Hematopoietic multipotent progenitor cell treated with erythropoietin and hydrocortisone succinate and interleukin-3 and kit ligand, for 4 days (in vitro differentiated cells): ENCODE data around the gene SPSB3.
A peak's percentile ranks its signal among the peaks of the same experiment; 100 is the strongest.

ENCODE experiments used
- DNase-seq: peaks from one replicate; pipeline ENCODE4 v3.0.0-alpha.2; 2015

Gene SPSB3

DNA sequence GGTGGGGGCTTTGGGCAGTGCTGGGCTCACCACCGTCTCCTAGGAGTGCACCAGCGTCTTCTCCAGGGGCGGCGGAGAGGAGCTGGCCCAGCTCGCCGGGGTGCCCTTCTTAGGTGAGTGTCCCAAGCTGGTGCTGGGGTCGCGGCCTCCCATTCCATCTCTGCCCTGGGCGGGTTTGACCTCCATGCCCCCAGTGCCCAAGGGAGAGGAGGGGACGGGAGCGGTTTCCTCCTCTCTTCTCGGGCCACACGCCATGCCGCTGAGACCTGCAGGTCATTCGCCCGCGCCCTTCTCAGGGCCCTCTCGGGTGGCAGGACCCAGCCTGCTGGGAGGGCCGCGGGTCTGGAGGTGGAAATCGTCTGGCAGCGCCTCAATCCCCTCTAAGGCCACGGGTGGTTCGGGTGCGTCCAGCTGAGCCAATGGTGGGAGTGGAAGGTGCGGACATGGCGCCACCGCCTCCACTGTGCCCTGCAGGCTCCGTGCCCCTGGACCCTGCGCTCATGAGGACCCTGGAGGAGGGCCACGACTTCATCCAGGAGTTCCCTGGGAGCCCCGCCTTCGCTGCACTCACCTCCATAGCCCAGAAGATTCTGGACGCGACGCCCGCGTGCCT, 5.8 kb upstream of the SPSB3 start:
- no peak for DNase-seq

- no peak for DNase-seq
Measured at GRCh38 chr16:1787322-1788094, 5.1 kb upstream of the SPSB3 start.

DNA sequence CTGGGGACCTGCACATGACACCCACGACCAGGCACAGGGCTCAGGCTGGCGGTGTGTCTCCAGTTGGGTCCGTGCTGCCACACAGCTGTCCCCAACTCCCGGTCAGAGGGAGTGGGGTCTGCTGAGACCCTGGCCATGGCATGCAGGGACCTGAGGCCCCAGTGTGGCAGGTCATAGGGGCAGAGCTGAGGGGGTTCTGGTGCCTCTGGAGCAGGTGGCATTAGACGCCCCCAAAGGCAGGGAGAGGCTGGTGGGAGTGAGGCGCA, 4.6 kb upstream of the SPSB3 start:
- DNase-seq: no peak

- DNase-seq: no peak
Measured at GRCh38 chr16:1786242-1787055, 4.1 kb upstream of the SPSB3 start.

DNA sequence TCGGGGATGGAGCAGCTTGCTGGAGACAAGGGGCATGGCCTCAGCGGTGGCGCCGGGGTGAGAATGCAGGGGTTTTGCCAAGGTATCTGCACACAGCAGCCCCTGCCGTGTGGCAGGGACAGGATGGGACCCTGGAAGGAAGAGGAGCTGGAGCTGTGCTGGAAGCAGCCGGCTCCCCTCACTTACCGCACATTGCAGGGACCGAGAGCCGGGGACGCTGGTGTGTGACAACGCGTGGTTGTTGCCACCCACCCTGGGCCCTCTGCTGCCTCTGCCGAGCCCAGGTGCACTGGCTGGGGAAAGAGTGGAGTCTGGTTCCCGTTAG, 3.4 kb upstream of the SPSB3 start:
- DNase-seq: no peak

DNA sequence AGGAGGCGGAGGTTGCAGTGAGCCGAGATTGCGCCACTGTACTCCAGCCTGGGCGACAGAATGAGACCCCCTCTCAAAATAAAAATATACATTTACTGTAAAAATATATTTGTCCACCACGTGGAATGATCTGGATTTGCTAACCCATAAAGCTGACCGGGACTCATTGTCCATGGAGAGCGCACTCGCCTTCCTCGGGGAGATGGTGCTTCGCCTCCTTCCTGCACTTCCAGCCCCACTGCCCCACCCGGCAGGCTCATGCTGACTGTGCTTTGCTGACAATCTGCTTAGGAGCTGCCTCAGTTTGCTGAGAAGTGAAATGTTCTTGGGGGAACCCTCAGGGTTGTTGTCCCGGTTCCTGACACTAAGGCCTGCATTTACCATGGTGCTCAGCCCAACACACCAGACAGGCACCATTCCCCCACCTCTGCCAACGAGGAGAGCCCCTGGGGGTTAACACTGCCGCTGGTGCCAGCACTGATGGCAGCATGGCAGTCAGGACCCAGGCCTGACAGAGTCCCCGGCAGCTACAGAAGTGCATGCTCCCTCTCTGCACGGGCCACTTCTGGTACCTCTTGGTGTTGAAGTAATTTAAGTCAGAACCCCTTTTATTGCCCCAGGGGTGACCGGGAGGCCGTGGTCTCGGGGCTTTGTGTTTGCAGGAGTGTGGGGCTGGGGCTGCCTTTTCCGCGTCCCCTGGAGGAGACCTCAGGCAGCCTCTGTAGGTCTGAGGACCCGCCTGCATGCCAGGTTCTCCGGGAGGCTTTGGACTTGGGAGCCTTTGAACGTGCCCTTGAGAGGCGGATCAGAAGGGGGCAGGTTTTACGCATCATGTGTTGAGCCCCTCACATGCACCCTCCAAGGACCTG, 2.8 kb upstream of the SPSB3 start:
- no peak for DNase-seq

GRCh38 chr16:1781758-1782407, 488 bp downstream of the SPSB3 start:
- DNase-seq: peak; percentile 66

- no peak for DNase-seq
Measured at GRCh38 chr16:1781254-1781653, 1.1 kb downstream of the SPSB3 start.

DNA sequence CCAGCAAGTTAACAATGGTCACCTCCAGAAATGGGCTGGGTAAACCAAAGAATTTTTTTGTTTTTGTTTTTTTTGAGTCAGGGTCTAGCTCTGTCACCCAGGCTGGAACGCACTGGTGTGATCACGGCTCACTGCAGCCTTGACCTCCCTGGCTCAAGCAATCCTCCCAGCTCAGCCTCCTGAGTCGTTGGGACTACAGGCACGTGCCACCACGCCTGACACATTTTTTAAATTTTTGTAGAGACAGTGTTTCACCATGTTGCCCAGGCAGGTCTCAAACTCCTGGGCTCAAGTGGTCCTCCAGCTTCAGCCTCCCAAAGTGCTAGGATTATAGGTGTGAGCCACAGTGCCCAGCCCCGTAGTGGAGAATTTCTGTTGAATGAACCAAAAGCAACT, 1.7 kb downstream of the SPSB3 start:
- no peak for DNase-seq

DNA sequence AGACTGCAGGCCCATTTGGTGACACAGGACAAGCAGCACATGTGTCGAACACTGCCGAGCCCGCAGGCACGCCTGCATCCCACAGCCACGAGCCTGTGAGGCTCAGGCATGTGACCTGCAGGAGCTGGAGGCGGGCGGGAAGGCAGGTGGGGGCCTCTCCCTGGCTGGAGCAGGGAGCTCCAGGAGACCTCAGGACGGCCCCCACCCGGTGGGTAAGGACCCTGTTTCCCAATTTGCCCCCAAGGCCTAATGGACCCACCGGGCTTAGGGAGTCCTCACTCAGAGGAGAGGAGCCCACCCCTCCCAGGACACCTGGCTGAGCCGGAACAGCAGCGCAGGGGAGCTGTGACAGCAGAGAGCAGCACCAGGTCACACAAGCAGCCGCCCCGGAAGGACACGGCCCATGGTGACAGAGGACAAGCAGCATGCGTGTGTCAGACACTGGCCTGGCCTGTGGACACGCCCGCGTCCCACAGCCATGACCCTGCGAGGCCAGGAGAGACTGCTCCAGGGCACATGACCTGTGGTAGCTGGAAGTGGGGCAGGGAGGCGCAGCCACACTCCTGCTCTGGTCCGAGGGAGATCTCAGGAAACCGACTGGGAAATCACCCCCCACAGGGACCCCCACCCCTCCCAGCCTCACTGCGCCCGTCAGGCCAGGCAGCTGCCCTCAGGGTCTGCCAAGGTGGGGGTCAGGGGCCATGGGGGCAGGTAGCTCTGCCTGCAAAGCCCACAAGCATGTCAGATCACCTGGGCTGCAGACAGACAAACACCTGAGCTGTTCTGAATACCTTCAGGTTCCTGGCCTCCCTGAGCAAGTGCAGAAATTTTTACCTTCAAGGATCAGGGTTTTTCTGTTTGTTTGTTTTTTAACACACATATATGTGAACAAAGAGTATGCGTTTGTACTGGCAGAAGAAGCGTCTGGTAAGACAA, 2.4 kb downstream of the SPSB3 start:
- DNase-seq: no peak

- DNase-seq: no peak
Measured at GRCh38 chr16:1779234-1779701, 3.1 kb downstream of the SPSB3 start.

DNA sequence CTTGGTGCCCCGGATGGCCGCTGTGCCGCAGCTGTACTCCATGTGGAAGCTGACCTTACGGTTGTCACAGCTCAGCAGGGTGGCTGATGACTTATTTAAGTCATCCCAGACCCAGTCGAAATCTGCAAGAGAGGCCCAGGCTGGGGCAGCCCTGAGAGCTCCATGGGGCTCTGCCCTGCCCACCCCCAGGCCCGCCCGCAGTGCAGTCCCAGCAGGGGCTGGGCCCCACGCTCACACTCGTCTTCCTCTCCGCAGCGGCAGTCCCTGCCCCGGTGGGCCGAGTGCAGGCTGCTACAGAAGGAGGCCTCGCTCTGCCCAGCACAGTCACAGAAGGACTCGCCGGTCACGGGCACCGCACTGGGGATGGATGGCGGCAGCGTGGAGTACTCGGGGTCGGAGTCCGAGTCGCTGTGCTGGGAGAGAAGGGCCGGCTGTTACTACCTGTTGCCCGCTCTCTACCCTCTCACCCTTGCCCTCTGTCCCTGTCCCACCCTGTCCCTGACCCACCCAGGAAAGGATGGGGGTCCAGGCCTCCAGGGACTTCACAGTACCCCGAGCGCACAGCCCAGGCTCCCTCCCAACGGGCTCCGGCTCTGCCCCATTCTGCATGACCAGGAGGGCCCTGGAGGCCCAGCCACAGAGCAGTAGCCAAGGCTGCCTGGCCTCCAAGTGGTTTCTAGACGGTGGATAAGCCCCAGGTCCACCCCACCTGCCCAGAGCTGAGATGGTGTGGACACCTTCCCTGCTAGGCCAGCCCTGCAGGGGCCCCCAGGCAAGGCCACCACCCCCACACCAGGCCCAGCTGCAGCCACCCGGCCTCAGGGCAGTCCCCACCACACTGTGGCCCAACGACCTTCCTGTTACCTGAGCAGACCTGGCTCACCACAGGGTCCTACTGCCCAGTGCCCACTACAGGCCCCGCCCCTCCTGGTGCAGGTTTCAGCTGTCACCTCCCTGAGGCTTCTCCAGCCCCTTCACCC, 3.9 kb downstream of the SPSB3 start:
- DNase-seq: no peak

DNA sequence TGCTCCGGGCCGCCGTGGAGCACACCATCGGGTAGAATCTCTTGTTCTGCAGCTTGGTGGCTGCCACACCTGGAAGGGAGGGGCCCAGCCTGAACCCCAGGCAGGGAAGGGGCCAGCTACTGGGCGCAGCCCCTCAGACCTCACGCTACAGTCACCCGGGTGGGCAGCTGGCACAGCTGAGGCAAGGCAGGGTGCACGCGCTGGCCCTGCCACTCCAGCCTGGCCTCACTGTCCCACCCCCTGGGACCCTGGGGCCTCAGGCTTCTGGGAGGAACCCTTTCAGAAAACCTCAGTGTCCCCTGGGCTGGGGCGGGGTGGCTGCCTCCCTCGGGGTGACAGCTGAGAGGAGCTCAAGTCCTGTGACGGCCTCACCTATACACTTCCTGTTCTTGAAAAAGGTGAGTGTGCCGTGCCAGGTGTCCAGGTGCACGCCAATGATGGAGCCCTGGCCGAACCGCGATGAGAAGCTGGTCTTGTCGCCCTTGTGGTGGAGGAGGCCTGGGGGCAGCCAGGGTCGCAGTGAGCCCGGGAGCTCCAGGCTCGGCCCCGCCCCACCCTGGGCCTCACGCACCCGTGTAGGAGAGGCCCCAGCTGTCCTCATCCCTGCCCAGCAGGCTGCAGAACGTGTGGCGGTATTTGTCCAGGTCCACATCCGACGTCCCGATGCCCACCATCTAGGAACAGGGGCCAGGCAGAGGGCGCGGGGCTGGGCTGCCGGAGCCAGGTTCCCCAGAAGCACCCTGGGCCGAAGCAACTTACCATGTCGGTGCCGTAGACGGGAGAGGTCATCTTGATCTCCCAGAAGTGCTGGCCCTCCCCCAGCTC, 4.8 kb downstream of the SPSB3 start:
- DNase-seq: no peak

- DNase-seq: no peak
Measured at GRCh38 chr16:1776991-1777374, 5.4 kb downstream of the SPSB3 start.

DNA sequence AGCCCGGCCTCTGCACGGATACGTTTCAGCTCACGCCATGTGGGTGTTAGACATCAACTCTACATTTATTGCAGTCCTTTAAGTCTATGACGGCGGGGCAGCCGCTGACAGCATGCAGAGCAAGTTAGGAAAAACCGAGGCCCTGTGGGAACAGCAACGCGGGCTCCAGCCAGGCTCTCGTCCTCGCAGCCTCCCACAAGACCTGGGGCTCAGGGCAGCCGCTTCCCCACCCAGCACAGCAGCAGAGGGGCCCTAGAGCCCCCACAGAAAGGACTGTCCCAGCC, 5.8 kb downstream of the SPSB3 start:
- no peak for DNase-seq

DNA sequence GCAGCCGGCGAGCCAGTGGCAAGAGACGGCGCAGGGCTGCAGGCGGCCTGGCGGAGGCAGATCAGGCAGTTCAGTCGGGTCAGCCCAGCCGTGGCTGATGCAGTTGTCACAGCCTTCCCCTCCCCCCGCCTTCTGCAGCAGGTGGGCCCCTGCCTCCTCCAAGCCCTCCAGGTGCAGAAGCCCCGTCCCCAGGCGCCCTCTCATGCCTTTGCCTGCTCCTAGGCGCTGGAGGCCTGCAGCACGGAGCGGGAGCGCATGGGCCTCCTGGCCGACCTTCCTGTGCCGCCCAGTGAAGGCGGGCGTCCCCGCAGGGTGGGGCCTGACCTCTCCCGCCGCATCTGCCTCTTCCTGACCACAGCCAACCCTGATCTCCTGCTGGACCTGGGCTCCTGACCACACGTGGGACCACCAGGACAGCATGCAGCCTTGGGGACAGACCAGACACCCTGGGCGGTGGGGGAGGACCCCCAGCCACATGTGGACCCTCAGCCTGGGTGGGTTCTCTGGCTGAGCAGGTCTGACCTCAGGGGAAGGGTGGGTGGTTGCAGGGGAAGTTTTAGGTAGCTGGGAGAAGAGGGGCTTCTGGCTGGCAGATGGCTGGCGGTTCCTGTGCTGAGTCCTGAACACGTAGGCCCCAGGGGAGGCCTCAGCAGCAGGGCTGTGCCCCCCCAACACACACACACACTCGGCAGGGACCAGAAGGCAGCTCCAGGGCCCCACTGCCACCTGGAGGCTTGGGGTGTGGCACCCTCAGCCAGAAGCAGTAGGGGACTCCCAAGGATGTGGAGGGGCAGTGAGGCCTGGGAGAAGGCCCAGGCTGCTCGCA, 6.3 kb downstream of the SPSB3 start:
- DNase-seq: no peak

DNA sequence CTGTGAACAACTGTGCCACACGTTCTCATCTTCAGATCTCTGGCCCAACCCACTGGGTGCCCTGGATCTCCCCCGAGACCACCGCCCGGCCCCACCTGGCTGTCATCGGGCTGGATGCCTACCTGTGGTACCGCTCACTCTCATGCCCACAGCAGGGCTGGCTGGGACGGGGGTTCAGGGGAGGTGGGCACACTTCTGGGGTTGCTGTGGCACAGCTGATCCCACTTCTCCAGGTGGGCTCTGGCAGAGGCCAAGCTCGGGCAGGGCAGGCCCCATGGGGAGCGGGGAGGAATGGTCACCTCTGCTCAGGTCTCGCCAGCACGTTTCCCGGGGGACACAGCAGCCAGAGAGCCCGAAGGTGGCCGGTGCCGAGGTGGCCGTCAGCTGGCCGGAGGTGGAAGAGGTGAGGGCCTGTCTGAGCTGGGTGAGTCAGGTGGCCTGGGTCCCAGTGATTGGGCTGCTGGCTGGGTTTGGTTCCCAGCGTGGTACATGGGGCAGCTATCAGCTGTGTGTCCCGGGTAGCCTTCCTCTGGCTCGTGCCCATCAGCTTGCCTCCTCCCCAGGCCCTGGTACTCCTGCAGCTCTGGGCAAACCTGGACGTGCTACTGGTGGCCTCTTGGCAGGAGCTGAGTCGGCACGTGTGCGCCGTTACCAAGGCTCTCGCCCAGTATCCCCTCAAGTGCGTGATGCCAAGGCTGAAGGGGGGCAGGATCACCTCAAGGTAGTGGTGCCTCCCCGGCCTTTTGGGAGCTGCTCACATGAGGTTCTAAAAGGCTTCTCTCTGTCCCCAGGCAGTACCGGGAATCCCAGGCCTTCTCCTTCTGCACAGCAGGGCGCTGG, 7.1 kb downstream of the SPSB3 start:
- no peak for DNase-seq

GRCh38 chr16:1774448-1774780, 8.0 kb downstream of the SPSB3 start:
- no peak for DNase-seq
